SK-N-SH treated with all-trans-retinoic acid at 6 μM for 48 hours (cell line): Measurements from ENCODE around the gene EIF2S1.
"Not testable (repeated sequence)": the region's sequence is repeated elsewhere in the genome, so short reads cannot be mapped to it uniquely, and the experiment has no call there.

Experiments used
- ATAC-seq: fragments of 200-7000 bp; cut with Tn5 transposase; 3 replicates; pipeline ENCODE4 v1.9.1; 2020; ENCODE audit warnings: mild to moderate bottlenecking, moderate library complexity
- ARNTL ChIP-seq: fragments of 450-650 bp; formaldehyde crosslinking; IDR thresholded peaks from 2 replicates; pipeline ENCODE4 v1.5.0; 2020; ENCODE audit warnings: low read depth, mild to moderate bottlenecking, moderate library complexity, borderline replicate concordance
- BACH2 ChIP-seq: fragments of 250-450 bp; sonication (Bioruptor Pico); IDR thresholded peaks from 2 replicates; pipeline ENCODE4 v1.9.0; 2021; ENCODE audit warnings: mild to moderate bottlenecking, borderline replicate concordance
- CREB5 ChIP-seq: fragments of 250-450 bp; sonication (Bioruptor Pico); IDR thresholded peaks from 2 replicates; pipeline ENCODE4 v1.5.1; 2020; ENCODE audit warnings: low read depth, mild to moderate bottlenecking, moderate library complexity
- CSDC2 ChIP-seq: fragments of 250-450 bp; sonication (Bioruptor Pico); IDR thresholded peaks from 2 replicates; pipeline ENCODE4 v1.5.0; 2020; ENCODE audit warnings: mild to moderate bottlenecking, moderate library complexity
- ESRRG ChIP-seq: fragments of 250-450 bp; sonication (Bioruptor Pico); IDR thresholded peaks from 2 replicates; pipeline ENCODE4 v1.6.1; 2021; ENCODE audit warnings: mild to moderate bottlenecking
- GLIS3 ChIP-seq: fragments of 250-450 bp; sonication (Bioruptor Pico); IDR thresholded peaks from 2 replicates; pipeline ENCODE4 v1.5.0; 2020; ENCODE audit warnings: mild to moderate bottlenecking, moderate library complexity
- ISL1 ChIP-seq: fragments of 250-450 bp; sonication (Bioruptor Pico); IDR thresholded peaks from 2 replicates; pipeline ENCODE4 v2.1.2; 2022; ENCODE audit warnings: mild to moderate bottlenecking, moderate library complexity
- OSR1 ChIP-seq: fragments of 250-450 bp; sonication (Bioruptor Pico); IDR thresholded peaks from 2 replicates; pipeline ENCODE4 v1.8.0; 2022; ENCODE audit warnings: moderate library complexity, mild to moderate bottlenecking, inconsistent platforms
- RARB ChIP-seq: fragments of 250-450 bp; sonication (Bioruptor Pico); IDR thresholded peaks from 2 replicates; pipeline ENCODE4 v1.8.0; 2021; ENCODE audit warnings: mild to moderate bottlenecking, moderate library complexity
- SNAI2 ChIP-seq: fragments of 250-450 bp; sonication (Bioruptor Pico); IDR thresholded peaks from 2 replicates; pipeline ENCODE4 v1.5.0; 2020; ENCODE audit warnings: mild to moderate bottlenecking, moderate library complexity
- TCF4 ChIP-seq: fragments of 250-450 bp; sonication (Bioruptor Pico); IDR thresholded peaks from 2 replicates; pipeline ENCODE4 v1.8.0; 2021; ENCODE audit warnings: mild to moderate bottlenecking, moderate library complexity, borderline replicate concordance
- TOX ChIP-seq: fragments of 250-450 bp; sonication (Bioruptor Pico); IDR thresholded peaks from 2 replicates; pipeline ENCODE4 v1.8.0; 2021; ENCODE audit warnings: mild to moderate bottlenecking, moderate library complexity, borderline replicate concordance
- ZC3H10 ChIP-seq: fragments of 250-450 bp; sonication (Bioruptor Pico); IDR thresholded peaks from 2 replicates; pipeline ENCODE4 v1.5.1; 2021; ENCODE audit warnings: mild to moderate bottlenecking, moderate library complexity
- ZFP3 ChIP-seq: fragments of 250-450 bp; sonication (Bioruptor Pico); IDR thresholded peaks from 2 replicates; pipeline ENCODE4 v1.5.0; 2020; ENCODE audit warnings: mild to moderate bottlenecking, moderate library complexity
- ZFP30 ChIP-seq: fragments of 450-650 bp; formaldehyde crosslinking; IDR thresholded peaks from 2 replicates; pipeline ENCODE4 v1.5.0; 2022; ENCODE audit warnings: mild to moderate bottlenecking, moderate library complexity
- ZNF565 ChIP-seq: fragments of 450-650 bp; formaldehyde crosslinking; conservative IDR thresholded peaks from 2 replicates; pipeline ENCODE4 v1.5.0; 2020; ENCODE audit warnings: low read depth, mild to moderate bottlenecking, moderate library complexity
- ZNF70 ChIP-seq: fragments of 450-650 bp; formaldehyde crosslinking; IDR thresholded peaks from 2 replicates; pipeline ENCODE4 v1.5.0; 2020; ENCODE audit warnings: mild to moderate bottlenecking, moderate library complexity
- TF ChIP-seq, protein P1 (sequence below): fragments of 250-450 bp; sonication (Bioruptor Pico); IDR thresholded peaks from 2 replicates; pipeline ENCODE4 v1.8.0; 2020; ENCODE audit warnings: mild to moderate bottlenecking, moderate library complexity, borderline replicate concordance
- TF ChIP-seq, protein P2 (sequence below): fragments of 250-450 bp; sonication (Bioruptor Pico); IDR thresholded peaks from 2 replicates; pipeline ENCODE4 v1.5.0; 2020; ENCODE audit warnings: mild to moderate bottlenecking, moderate library complexity

EIF2S1 gene

GRCh38 chr14:67405771-67406170 is 45.6 kb downstream of the EIF2S1 start:
- no peak for ATAC-seq
- TF ChIP-seq, protein P1, sequence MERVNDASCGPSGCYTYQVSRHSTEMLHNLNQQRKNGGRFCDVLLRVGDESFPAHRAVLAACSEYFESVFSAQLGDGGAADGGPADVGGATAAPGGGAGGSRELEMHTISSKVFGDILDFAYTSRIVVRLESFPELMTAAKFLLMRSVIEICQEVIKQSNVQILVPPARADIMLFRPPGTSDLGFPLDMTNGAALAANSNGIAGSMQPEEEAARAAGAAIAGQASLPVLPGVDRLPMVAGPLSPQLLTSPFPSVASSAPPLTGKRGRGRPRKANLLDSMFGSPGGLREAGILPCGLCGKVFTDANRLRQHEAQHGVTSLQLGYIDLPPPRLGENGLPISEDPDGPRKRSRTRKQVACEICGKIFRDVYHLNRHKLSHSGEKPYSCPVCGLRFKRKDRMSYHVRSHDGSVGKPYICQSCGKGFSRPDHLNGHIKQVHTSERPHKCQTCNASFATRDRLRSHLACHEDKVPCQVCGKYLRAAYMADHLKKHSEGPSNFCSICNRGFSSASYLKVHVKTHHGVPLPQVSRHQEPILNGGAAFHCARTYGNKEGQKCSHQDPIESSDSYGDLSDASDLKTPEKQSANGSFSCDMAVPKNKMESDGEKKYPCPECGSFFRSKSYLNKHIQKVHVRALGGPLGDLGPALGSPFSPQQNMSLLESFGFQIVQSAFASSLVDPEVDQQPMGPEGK (CRISPR knock-in tag) = no peak
- TF ChIP-seq ISL1 (CRISPR knock-in tag) (no peak), ARNTL (CRISPR knock-in tag) (no peak), ZC3H10 (no peak), ZFP30 (no peak), BACH2 (no peak), CREB5 (CRISPR knock-in tag) (no peak), ESRRG (CRISPR knock-in tag) (no peak), SNAI2 (CRISPR knock-in tag) (no peak), ZFP3 (CRISPR knock-in tag) (no peak), OSR1 (CRISPR knock-in tag) (no peak), RARB (no peak), ZNF565 (no peak), GLIS3 (CRISPR knock-in tag) (no peak), TCF4 (CRISPR knock-in tag) (no peak), ZNF70 (no peak), TOX (CRISPR knock-in tag) (no peak), CSDC2 (CRISPR knock-in tag) (no peak)
- TF ChIP-seq, protein P2, sequence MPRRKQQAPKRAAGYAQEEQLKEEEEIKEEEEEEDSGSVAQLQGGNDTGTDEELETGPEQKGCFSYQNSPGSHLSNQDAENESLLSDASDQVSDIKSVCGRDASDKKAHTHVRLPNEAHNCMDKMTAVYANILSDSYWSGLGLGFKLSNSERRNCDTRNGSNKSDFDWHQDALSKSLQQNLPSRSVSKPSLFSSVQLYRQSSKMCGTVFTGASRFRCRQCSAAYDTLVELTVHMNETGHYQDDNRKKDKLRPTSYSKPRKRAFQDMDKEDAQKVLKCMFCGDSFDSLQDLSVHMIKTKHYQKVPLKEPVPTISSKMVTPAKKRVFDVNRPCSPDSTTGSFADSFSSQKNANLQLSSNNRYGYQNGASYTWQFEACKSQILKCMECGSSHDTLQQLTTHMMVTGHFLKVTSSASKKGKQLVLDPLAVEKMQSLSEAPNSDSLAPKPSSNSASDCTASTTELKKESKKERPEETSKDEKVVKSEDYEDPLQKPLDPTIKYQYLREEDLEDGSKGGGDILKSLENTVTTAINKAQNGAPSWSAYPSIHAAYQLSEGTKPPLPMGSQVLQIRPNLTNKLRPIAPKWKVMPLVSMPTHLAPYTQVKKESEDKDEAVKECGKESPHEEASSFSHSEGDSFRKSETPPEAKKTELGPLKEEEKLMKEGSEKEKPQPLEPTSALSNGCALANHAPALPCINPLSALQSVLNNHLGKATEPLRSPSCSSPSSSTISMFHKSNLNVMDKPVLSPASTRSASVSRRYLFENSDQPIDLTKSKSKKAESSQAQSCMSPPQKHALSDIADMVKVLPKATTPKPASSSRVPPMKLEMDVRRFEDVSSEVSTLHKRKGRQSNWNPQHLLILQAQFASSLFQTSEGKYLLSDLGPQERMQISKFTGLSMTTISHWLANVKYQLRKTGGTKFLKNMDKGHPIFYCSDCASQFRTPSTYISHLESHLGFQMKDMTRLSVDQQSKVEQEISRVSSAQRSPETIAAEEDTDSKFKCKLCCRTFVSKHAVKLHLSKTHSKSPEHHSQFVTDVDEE (CRISPR knock-in tag) = no peak

DNA sequence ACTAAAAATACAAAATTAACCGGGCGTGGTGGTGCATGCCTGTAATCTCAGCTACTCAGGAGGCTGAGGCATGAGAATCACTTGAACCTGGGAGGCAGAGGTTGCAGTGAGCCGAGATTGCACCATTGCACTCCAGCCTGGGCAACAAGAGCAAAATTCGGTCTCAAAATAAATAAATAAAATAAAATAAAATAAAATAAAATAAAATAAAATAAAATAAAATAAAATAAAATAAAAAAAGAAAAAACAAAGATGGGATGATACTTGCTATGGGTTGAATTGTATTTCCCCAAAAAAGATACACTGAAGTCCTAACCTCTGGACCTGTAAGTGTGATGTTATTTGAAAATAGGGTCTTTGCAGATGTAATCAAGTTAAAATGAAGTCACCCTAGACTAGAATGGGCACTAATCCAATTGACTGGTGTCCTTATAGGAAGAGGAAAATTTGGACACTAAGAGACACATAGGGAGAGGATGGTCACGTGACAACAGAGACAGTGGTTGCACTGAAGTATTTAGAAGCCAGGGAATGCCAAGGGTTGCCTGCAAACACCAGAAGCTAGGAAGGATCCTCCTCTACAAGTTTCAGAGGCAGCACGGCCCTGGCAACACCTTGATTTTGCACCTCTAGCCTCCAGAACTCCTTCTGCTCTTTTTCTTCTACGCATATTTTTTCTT is 48.1 kb downstream of the EIF2S1 start:
- ATAC-seq = not testable (repeated sequence)

GRCh38 chr14:67409461-67409860 is 49.3 kb downstream of the EIF2S1 start:
- no peak for TF ChIP-seq OSR1 (CRISPR knock-in tag)
- TF ChIP-seq ISL1 (CRISPR knock-in tag) = no peak
- ATAC-seq = no peak

DNA sequence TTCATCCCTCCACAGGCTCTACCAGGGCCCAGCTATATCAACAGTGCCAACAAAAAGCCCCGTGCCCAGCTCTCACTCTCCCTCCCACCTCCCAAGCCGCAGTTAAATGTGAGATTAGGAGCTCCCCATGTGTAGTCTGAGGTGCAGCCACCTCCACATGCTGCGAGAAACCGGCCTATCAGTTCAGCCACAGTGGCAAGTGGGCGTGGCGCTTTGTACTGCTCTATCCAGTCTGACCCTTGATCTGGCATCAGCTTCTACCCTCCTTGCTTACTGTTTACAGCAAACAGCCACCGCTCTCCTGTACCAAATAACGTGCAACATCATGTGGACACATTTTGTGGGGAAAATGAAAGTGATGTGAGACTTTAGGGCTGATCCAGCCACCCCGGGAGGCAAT is 50.2 kb downstream of the EIF2S1 start:
- ATAC-seq = no peak
- TF ChIP-seq TCF4 (CRISPR knock-in tag) (no peak), ZFP30 (no peak), CSDC2 (CRISPR knock-in tag) (no peak), ISL1 (CRISPR knock-in tag) (no peak), ARNTL (CRISPR knock-in tag) (no peak)
- TF ChIP-seq, protein P1 (CRISPR knock-in tag) = no peak

DNA sequence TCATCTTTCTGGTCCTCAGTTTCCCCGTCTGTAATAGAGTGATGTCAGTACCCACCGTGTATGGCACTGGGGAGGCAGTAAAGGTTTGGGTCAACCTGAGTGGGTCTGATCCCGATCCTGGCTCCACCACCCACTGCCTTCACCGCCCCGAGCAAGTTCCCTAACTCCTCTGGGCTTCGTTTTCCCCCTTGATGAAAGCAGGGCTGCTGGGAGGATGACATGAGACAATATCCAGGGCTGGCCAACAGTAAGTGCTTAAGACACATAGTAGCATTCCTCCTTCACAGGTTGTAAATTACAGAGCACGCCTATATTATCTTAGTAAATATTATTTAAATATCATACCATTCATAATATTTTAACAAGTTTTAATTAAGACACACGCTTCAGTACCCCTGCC is 51.2 kb downstream of the EIF2S1 start:
- TF ChIP-seq, protein P1 (CRISPR knock-in tag) = no peak
- no peak for TF ChIP-seq ZNF565
- TF ChIP-seq BACH2 = no peak
- TF ChIP-seq ARNTL (CRISPR knock-in tag) = no peak
- TF ChIP-seq ISL1 (CRISPR knock-in tag) = no peak
- TF ChIP-seq, all 23 proteins: peak for 0
- ATAC-seq = no peak
